Mucosa of descending colon (tissue), 3 donors: ENCODE results near the gene HS6ST1. TPM values are rescaled to one million over a fixed set of nuclear protein-coding genes. Genes with fewer than 3 reads are reported as not detected.

Source experiments
- ATAC-seq: fragments of 200-7000 bp; cut with Tn5 transposase; one replicate; pipeline ENCODE4 v1.9.1; 2020; ENCODE audit warnings: mild to moderate bottlenecking, moderate library complexity
- DNase-seq, 3 donors: peaks; one replicate each; pipeline ENCODE4 v3.0.0-alpha.2; 2020
- H3K36me3 ChIP-seq: fragments of 200-600 bp; one replicate; pipeline ENCODE4 v1.8.0; 2021; ENCODE audit warnings: low read depth, mild to moderate bottlenecking
- H3K4me1 ChIP-seq: fragments of 200-600 bp; one replicate; pipeline ENCODE4 v1.8.0; 2021; ENCODE audit warnings: low read depth, mild to moderate bottlenecking
- H3K4me3 ChIP-seq: fragments of 200-600 bp; one replicate; pipeline ENCODE4 v1.8.0; 2021; ENCODE audit warnings: mild to moderate bottlenecking
- H3K9me3 ChIP-seq: fragments of 200-600 bp; one replicate; pipeline ENCODE4 v1.8.0; 2021; ENCODE audit warnings: mild to moderate bottlenecking
- intact Hi-C, 2 donors: fragments of 100-400 bp; cut with DNase I in 1 of 2; cut with micrococcal nuclease in 1 of 2; formaldehyde crosslinking; loops; one replicate each; pipeline versions ENCODE4 v1.11.0 to v1.11.1; 2022; cut with DNase I, micrococcal nuclease
- total RNA-seq, 3 donors: library from RNA; stranded (reverse); fragmentation: NEBNext Ultra II Directional in 2 of 3; extraction: Animal tissue kit (Norgen Biotek cat#: 25700) in 2 of 3; gene quantifications; one replicate each; pipeline versions ENCODE4 v1.2.1 to v1.2.4, GENCODE V29; 2021 to 2023
- TF ChIP-seq, protein P1 (sequence below): fragments of 200-600 bp; IDR thresholded peaks from one replicate; pipeline ENCODE4 v1.8.0; 2022; ENCODE audit warnings: antibody characterized with exemption, mild to moderate bottlenecking
- donor health status: DM: no; HTN: no; CAD: no; lungs with moderate emphysema.
- donor health status: DM: no; HTN: no; CAD: no.
- donor health status: DM: no; HTN: yes; CAD: no.

HS6ST1 gene
- total RNA-seq, 3 donors from 2014 or later: 30.8 to 39.6 (median 32.2) TPM

- Histone ChIP-seq H3K4me1 (peaks cover 4% of the 10 kb centered on the region), H3K4me3 (no peak overlapping the region), H3K9me3 (no peaks in the 10 kb centered on the region), H3K36me3 (no peaks in the 10 kb centered on the region)
- DNase-seq (no peak), ATAC-seq (no peak)
- intact Hi-C loops: no loop called here
- TF ChIP-seq, protein P1, sequence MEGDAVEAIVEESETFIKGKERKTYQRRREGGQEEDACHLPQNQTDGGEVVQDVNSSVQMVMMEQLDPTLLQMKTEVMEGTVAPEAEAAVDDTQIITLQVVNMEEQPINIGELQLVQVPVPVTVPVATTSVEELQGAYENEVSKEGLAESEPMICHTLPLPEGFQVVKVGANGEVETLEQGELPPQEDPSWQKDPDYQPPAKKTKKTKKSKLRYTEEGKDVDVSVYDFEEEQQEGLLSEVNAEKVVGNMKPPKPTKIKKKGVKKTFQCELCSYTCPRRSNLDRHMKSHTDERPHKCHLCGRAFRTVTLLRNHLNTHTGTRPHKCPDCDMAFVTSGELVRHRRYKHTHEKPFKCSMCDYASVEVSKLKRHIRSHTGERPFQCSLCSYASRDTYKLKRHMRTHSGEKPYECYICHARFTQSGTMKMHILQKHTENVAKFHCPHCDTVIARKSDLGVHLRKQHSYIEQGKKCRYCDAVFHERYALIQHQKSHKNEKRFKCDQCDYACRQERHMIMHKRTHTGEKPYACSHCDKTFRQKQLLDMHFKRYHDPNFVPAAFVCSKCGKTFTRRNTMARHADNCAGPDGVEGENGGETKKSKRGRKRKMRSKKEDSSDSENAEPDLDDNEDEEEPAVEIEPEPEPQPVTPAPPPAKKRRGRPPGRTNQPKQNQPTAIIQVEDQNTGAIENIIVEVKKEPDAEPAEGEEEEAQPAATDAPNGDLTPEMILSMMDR: no peak
These were observed 4.9 kb upstream of the HS6ST1 start for GRCh38 chr2:128323555-128323931.

GRCh38 chr2:128322715-128323554 lies 4.3 kb upstream of the HS6ST1 start:
- H3K4me1 ChIP-seq: peaks cover 4% of the 10 kb centered on the region
- TF ChIP-seq, protein P1: no peak
- ATAC-seq (no peak), DNase-seq (peak in 2 of 3 donors; percentile 51 to 64)
- no peaks in the 10 kb centered on the region for H3K36me3 ChIP-seq
- H3K9me3 ChIP-seq: no peaks in the 10 kb centered on the region
- intact Hi-C loops: no loop called here
- no peak overlapping the region for H3K4me3 ChIP-seq

DNA sequence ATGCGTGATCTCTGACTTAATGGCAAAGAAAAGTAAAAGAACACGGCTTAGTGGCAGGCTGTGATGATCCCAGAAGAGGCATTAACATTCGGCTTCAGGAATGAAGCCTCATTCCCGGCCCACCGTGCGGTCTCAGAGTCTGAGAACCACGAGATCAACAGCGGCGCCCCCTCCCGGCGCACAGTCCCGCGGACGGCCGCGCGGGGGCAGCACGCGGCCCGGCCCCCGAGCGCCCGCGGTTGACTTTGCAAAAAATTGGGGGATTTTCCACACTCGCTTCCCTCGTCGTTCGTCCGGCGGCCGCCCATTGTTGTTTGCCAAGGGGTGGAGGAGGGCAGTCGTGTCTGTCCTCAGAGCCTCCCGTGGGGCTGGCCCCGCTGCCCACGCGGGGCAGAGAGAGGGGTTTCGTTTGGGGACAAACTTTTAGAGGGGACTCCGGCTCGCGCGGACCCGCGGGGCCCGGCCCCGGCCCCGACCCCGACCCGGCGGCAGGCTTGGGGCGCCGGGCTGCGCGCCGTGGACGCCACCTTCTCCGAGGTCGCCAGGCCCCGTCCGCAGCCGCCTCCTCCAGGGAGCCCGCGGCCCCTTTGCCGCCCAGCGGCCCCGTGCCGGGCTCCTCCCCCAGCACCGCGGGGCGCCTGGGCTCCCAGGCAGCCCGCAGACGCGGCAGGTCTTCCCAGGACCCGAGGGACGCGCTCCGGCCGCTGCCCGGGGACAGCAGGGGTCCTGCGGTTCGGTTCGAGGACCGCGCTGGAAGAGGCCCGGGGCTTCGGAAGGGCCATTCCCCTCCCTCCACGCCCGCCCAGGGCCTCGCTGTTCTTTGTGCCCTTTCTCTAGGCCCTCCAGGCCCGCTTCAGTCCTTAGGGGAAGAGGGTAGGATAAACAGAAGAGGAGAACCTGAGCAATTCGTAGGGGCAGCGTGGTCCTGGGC lies 3.4 kb upstream of the HS6ST1 start:
- Histone ChIP-seq H3K4me1 (peaks cover 6% of the 10 kb centered on the region), H3K4me3 (peak overlapping the region; percentile 11), H3K9me3 (no peaks in the 10 kb centered on the region), H3K36me3 (no peaks in the 10 kb centered on the region)
- intact Hi-C loops: no loop called here
- TF ChIP-seq, protein P1: peak; percentile 95
- DNase-seq: peak; percentile 86 to 89 (median 88)
- peak; percentile 80 for ATAC-seq

GRCh38 chr2:128320906-128321771 lies 2.5 kb upstream of the HS6ST1 start:
- TF ChIP-seq, protein P1: no peak
- Histone ChIP-seq H3K36me3 (no peaks in the 10 kb centered on the region), H3K4me3 (no peak overlapping the region), H3K4me1 (peaks cover 12% of the 10 kb centered on the region), H3K9me3 (no peaks in the 10 kb centered on the region)
- no peak for ATAC-seq
- DNase-seq: no peak
- intact Hi-C loops: no loop called here
